ENCODE measurements around the gene GNB1. TPM values are rescaled to one million over a fixed set of nuclear protein-coding genes. Genes with fewer than 3 reads are reported as not detected.

GNB1 gene
- total RNA-seq, 1 donor from 2014 or later, result 427 TPM

- peaks cover 5% of the 10 kb centered on the region for H3K27me3 Mint-ChIP-seq (ENCODE audit: unreplicated experiment)
- no peaks in the 10 kb centered on the region for H3K9me3 Mint-ChIP-seq (ENCODE audit: unreplicated experiment)
- H3K27ac Mint-ChIP-seq (ENCODE audit: unreplicated experiment), result no peak overlapping the region
- H3K4me3 Mint-ChIP-seq (ENCODE audit: unreplicated experiment), result peak overlapping the region; percentile 29
- no peaks in the 10 kb centered on the region for H3K4me1 Mint-ChIP-seq (ENCODE audit: unreplicated experiment)
- TF ChIP-seq CTCF (IDR thresholded peaks at IDR 0.05; ENCODE audit: unreplicated experiment), result no peak
- no peak for DNase-seq (ENCODE audit: low spot score)
- H3K36me3 Mint-ChIP-seq (ENCODE audit: low read depth, unreplicated experiment), result peaks cover 27% of the 10 kb centered on the region
These were observed 82.7 kb downstream of the GNB1 start for GRCh38 chr1:1808206-1808605.

- no peaks in the 10 kb centered on the region for H3K9me3 Mint-ChIP-seq (ENCODE audit: unreplicated experiment)
- TF ChIP-seq CTCF (IDR thresholded peaks at IDR 0.05; ENCODE audit: unreplicated experiment), result no peak
- H3K27ac Mint-ChIP-seq (ENCODE audit: unreplicated experiment), result no peak overlapping the region
- peaks cover 7% of the 10 kb centered on the region for H3K27me3 Mint-ChIP-seq (ENCODE audit: unreplicated experiment)
- H3K4me3 Mint-ChIP-seq (ENCODE audit: unreplicated experiment), result no peak overlapping the region
- no peak for DNase-seq (ENCODE audit: low spot score)
- H3K4me1 Mint-ChIP-seq (ENCODE audit: unreplicated experiment), result no peaks in the 10 kb centered on the region
- peaks cover 29% of the 10 kb centered on the region for H3K36me3 Mint-ChIP-seq (ENCODE audit: low read depth, unreplicated experiment)
These were observed 84.0 kb downstream of the GNB1 start for GRCh38 chr1:1806890-1807289.

- H3K36me3 Mint-ChIP-seq (ENCODE audit: low read depth, unreplicated experiment), result peaks cover 31% of the 10 kb centered on the region
- no peaks in the 10 kb centered on the region for H3K9me3 Mint-ChIP-seq (ENCODE audit: unreplicated experiment)
- H3K4me1 Mint-ChIP-seq (ENCODE audit: unreplicated experiment), result no peaks in the 10 kb centered on the region
- H3K27me3 Mint-ChIP-seq (ENCODE audit: unreplicated experiment), result peaks cover 7% of the 10 kb centered on the region
- H3K27ac Mint-ChIP-seq (ENCODE audit: unreplicated experiment), result peak overlapping the region; percentile 48
- H3K4me3 Mint-ChIP-seq (ENCODE audit: unreplicated experiment), result peak overlapping the region; percentile 23
- no peak for DNase-seq (ENCODE audit: low spot score)
- TF ChIP-seq CTCF (IDR thresholded peaks at IDR 0.05; ENCODE audit: unreplicated experiment), result no peak
These were observed 86.6 kb downstream of the GNB1 start for GRCh38 chr1:1804301-1804700.

- Mint-ChIP-seq H3K4me3 (ENCODE audit: unreplicated experiment) (peak overlapping the region; percentile 14), H3K27me3 (ENCODE audit: unreplicated experiment) (peaks cover 6% of the 10 kb centered on the region), H3K4me1 (ENCODE audit: unreplicated experiment) (no peaks in the 10 kb centered on the region), H3K36me3 (ENCODE audit: low read depth, unreplicated experiment) (peaks cover 32% of the 10 kb centered on the region), H3K27ac (ENCODE audit: unreplicated experiment) (peak overlapping the region; percentile 39), H3K9me3 (ENCODE audit: unreplicated experiment) (no peaks in the 10 kb centered on the region)
- no peak for TF ChIP-seq CTCF (IDR thresholded peaks at IDR 0.05; ENCODE audit: unreplicated experiment)
- DNase-seq (ENCODE audit: low spot score), result no peak
These were observed 88.0 kb downstream of the GNB1 start for GRCh38 chr1:1802871-1803270.

GRCh38 chr1:1799716-1800115 lies 91.2 kb downstream of the GNB1 start:
- H3K36me3 Mint-ChIP-seq (ENCODE audit: low read depth, unreplicated experiment), result peaks cover 42% of the 10 kb centered on the region
- DNase-seq (ENCODE audit: low spot score), result no peak
- peaks cover 3% of the 10 kb centered on the region for H3K27me3 Mint-ChIP-seq (ENCODE audit: unreplicated experiment)
- no peak overlapping the region for H3K27ac Mint-ChIP-seq (ENCODE audit: unreplicated experiment)
- H3K4me1 Mint-ChIP-seq (ENCODE audit: unreplicated experiment), result no peaks in the 10 kb centered on the region
- no peaks in the 10 kb centered on the region for H3K9me3 Mint-ChIP-seq (ENCODE audit: unreplicated experiment)
- no peak overlapping the region for H3K4me3 Mint-ChIP-seq (ENCODE audit: unreplicated experiment)
- TF ChIP-seq CTCF (IDR thresholded peaks at IDR 0.05; ENCODE audit: unreplicated experiment), result no peak

All from endothelial cell (in vitro differentiated cells).